Upper lobe of left lung (tissue), 6 donors: ENCODE results near the gene FRYL. TPM values are rescaled to one million over a fixed set of nuclear protein-coding genes. Genes with fewer than 3 reads are reported as not detected.

ENCODE experiments used
- ATAC-seq, 2 donors: fragments of 200-7000 bp; cut with Tn5 transposase; one replicate each; pipeline ENCODE4 v1.9.1; 2022; ENCODE audit warnings: mild to moderate bottlenecking in 2 of 2, moderate library complexity in 2 of 2; ENCODE audit not compliant: low FRiP score in 2 of 2
- DNase-seq, 2 donors: peaks; one replicate each; pipeline ENCODE4 v3.0.0-alpha.2; 2019 to 2020
- H3K27ac ChIP-seq, 4 donors: fragments of 200-600 bp; sonication (generic); one replicate each; pipeline ENCODE4 v1.5.1; 2016 to 2019
- H3K27me3 ChIP-seq, 4 donors: fragments of 200-600 bp; sonication (generic); one replicate each; pipeline ENCODE4 v1.5.1; 2017 to 2019
- H3K36me3 ChIP-seq, 4 donors: fragments of 200-600 bp; sonication (generic); one replicate each; pipeline ENCODE4 v1.5.1; 2016 to 2019
- H3K4me1 ChIP-seq, 4 donors: fragments of 200-600 bp; sonication (generic); one replicate each; pipeline ENCODE4 v1.5.1; 2018 to 2019
- H3K4me3 ChIP-seq, 4 donors: fragments of 200-600 bp; sonication (generic); one replicate each; pipeline ENCODE4 v1.5.1; 2017 to 2019; ENCODE audit warnings: mild to moderate bottlenecking in 2 of 4, moderate library complexity in 1 of 4
- H3K9me3 ChIP-seq, 4 donors: fragments of 200-600 bp; sonication (generic); one replicate each; pipeline ENCODE4 v1.5.1; 2018 to 2019
- EP300 ChIP-seq, 4 donors: sonication (generic); formaldehyde crosslinking; IDR thresholded peaks; one replicate each; pipeline ENCODE4 v1.5.1; 2017; ENCODE audit warnings: antibody characterized with exemption in 4 of 4, control low read depth in 2 of 4
- POLR2A ChIP-seq, 4 donors: fragments of 450-650 bp; IDR thresholded peaks; one replicate each; pipeline ENCODE4 v1.5.1; 2016 to 2017; ENCODE audit warnings: antibody characterized with exemption in 4 of 4, mild to moderate bottlenecking in 2 of 4
- POLR2AphosphoS5 ChIP-seq, 2 donors: sonication (generic); formaldehyde crosslinking; IDR thresholded peaks; one replicate each; pipeline ENCODE4 v1.5.1; 2017; ENCODE audit warnings: antibody characterized with exemption in 2 of 2
- WGBS, 2 donors: methylation state at CpG; one replicate each; pipeline ENCODE4 v1.1.5; 2017 to 2018; 5-methylcytosine and 5-hydroxymethylcytosine counted together
- total RNA-seq, 6 donors: library from RNA; depleted of rRNA in 4 of 6; stranded (reverse); fragments of >200 nt in 4 of 6; gene quantifications; one replicate each; pipeline versions ENCODE4 v1.1.0 to v1.2.1, GENCODE V29; 2016 to 2021
- TF ChIP-seq, protein P1 (sequence below), 6 experiments: fragments of 450-650 bp in 4 of 6; fragments of 200-600 bp in 2 of 6; sonication (generic) in 2 of 6; IDR thresholded peaks; one replicate each; pipeline ENCODE4 v1.5.1; 2016 to 2019; ENCODE audit warnings: antibody characterized with exemption in 6 of 6
- donor health status: DM: no; HTN: no; CAD: no; lungs with moderate emphysema.
- donor health status: DM: no; HTN: yes; CAD: no; lungs with severe emphysema.

The FRYL gene
- total RNA-seq, 6 donors from 2014 or later: 48.6 to 96.9 (median 69.2) TPM

- H3K9me3 ChIP-seq: peaks cover 0 to 4% (median 1%) of the 10 kb centered on the region in 4 donors
- ATAC-seq (no peak), DNase-seq (no peak)
- no peak overlapping the region for H3K4me3 ChIP-seq
- H3K27ac ChIP-seq: no peak overlapping the region
- 88 to 91% methylated on average over 4 of the region's 4 CpGs for WGBS, 2 donors
- peaks cover 7 to 31% (median 18%) of the 10 kb centered on the region in 4 donors for H3K4me1 ChIP-seq
- no peaks in the 10 kb centered on the region for H3K36me3 ChIP-seq
- no peaks in the 10 kb centered on the region for H3K27me3 ChIP-seq
- TF ChIP-seq, protein P1, sequence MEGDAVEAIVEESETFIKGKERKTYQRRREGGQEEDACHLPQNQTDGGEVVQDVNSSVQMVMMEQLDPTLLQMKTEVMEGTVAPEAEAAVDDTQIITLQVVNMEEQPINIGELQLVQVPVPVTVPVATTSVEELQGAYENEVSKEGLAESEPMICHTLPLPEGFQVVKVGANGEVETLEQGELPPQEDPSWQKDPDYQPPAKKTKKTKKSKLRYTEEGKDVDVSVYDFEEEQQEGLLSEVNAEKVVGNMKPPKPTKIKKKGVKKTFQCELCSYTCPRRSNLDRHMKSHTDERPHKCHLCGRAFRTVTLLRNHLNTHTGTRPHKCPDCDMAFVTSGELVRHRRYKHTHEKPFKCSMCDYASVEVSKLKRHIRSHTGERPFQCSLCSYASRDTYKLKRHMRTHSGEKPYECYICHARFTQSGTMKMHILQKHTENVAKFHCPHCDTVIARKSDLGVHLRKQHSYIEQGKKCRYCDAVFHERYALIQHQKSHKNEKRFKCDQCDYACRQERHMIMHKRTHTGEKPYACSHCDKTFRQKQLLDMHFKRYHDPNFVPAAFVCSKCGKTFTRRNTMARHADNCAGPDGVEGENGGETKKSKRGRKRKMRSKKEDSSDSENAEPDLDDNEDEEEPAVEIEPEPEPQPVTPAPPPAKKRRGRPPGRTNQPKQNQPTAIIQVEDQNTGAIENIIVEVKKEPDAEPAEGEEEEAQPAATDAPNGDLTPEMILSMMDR (IDR thresholded peaks at IDR 0.05): no peak
- TF ChIP-seq EP300 (IDR thresholded peaks at IDR 0.05) (no peak), POLR2AphosphoS5 (IDR thresholded peaks at IDR 0.05) (no peak), POLR2A (IDR thresholded peaks at IDR 0.05) (no peak)
Measured at GRCh38 chr4:48665555-48666186, 114.4 kb downstream of the FRYL start.

DNA sequence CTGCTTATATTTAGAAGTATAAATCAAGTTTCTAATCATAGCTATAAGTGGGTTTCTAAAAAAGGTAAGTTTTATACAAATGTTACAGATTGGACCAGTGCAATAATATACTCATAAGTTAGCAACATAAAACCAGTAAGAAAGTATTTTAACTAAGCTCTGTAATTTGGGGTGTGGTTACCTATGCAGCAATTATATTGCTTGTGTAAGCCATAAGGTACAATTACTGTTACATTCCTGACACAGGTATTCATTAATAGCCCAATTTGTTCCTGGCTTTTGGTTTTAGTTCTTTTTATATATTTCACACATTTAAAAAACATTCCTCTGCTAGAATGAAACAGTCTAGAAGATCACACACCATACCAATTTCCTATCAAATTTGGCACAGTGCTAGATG, 115.1 kb downstream of the FRYL start:
- Histone ChIP-seq H3K4me1 (peaks cover 7 to 31% (median 18%) of the 10 kb centered on the region in 4 donors), H3K9me3 (peaks cover 0 to 4% (median 1%) of the 10 kb centered on the region in 4 donors), H3K36me3 (no peaks in the 10 kb centered on the region), H3K27me3 (no peaks in the 10 kb centered on the region), H3K4me3 (no peak overlapping the region), H3K27ac (no peak overlapping the region)
- TF ChIP-seq, protein P1 (IDR thresholded peaks at IDR 0.05): no peak
- TF ChIP-seq POLR2AphosphoS5 (IDR thresholded peaks at IDR 0.05): no peak
- no peak for TF ChIP-seq EP300 (IDR thresholded peaks at IDR 0.05)
- ATAC-seq: no peak
- no peak for DNase-seq

- TF ChIP-seq POLR2AphosphoS5 (IDR thresholded peaks at IDR 0.05): no peak
- TF ChIP-seq, protein P1 (IDR thresholded peaks at IDR 0.05): no peak
- no peak for TF ChIP-seq POLR2A (IDR thresholded peaks at IDR 0.05)
- no peak for TF ChIP-seq EP300 (IDR thresholded peaks at IDR 0.05)
- Histone ChIP-seq H3K27me3 (no peaks in the 10 kb centered on the region), H3K9me3 (peaks cover 0 to 4% (median 1%) of the 10 kb centered on the region in 4 donors), H3K4me3 (no peak overlapping the region), H3K4me1 (peaks cover 0 to 9% (median 6%) of the 10 kb centered on the region in 4 donors), H3K27ac (no peak overlapping the region), H3K36me3 (no peaks in the 10 kb centered on the region)
- ATAC-seq (no peak), DNase-seq (no peak)
- WGBS, 2 donors: 88 to 91% methylated on average over 1 of the region's 1 CpG
Measured at GRCh38 chr4:48661391-48661790, 118.7 kb downstream of the FRYL start.

- no peak for ATAC-seq
- Histone ChIP-seq H3K27ac (no peak overlapping the region), H3K4me1 (peaks cover 0 to 9% (median 6%) of the 10 kb centered on the region in 4 donors), H3K36me3 (no peaks in the 10 kb centered on the region), H3K4me3 (no peak overlapping the region), H3K9me3 (peaks cover 0 to 4% (median 1%) of the 10 kb centered on the region in 4 donors), H3K27me3 (no peaks in the 10 kb centered on the region)
- TF ChIP-seq POLR2A (IDR thresholded peaks at IDR 0.05): no peak
- TF ChIP-seq, protein P1 (IDR thresholded peaks at IDR 0.05): no peak
- no peak for TF ChIP-seq POLR2AphosphoS5 (IDR thresholded peaks at IDR 0.05)
- no peak for DNase-seq
Measured at GRCh38 chr4:48660347-48660746, 119.7 kb downstream of the FRYL start.
